Central memory CD8-positive, alpha-beta T cell (primary cell): Measurements from ENCODE around the gene RAB28.

Experiments used
- ATAC-seq: fragments of 150-1000 bp; cut with Tn5 transposase; replicated peaks from 2 replicates; pipeline ENCODE4 v1.10.0; 2022; ENCODE audit warnings: mild to moderate bottlenecking, moderate FRiP score, moderate number of reproducible peaks; ENCODE audit not compliant: poor library complexity, severe bottlenecking; ENCODE audit errors: extremely low read depth
- DNase-seq, 2 donors: peaks; one replicate each; pipeline ENCODE4 v3.0.0; 2021; ENCODE audit warnings: low spot score in 2 of 2
- H3K27ac Mint-ChIP-seq: one replicate; pipeline ENCODE4 v1.8.0; 2022; ENCODE audit warnings: low read depth, mild to moderate bottlenecking, moderate library complexity, mixed read lengths
- H3K27me3 Mint-ChIP-seq: one replicate; pipeline ENCODE4 v1.8.0; 2022; ENCODE audit warnings: mixed read lengths
- H3K36me3 Mint-ChIP-seq: one replicate; pipeline ENCODE4 v1.8.0; 2022; ENCODE audit warnings: mild to moderate bottlenecking, moderate library complexity, mixed read lengths; ENCODE audit not compliant: insufficient read depth
- H3K4me1 Mint-ChIP-seq: one replicate; pipeline ENCODE4 v1.8.0; 2022; ENCODE audit warnings: mixed read lengths
- H3K4me3 Mint-ChIP-seq: one replicate; pipeline ENCODE4 v1.8.0; 2022; ENCODE audit warnings: mild to moderate bottlenecking, moderate library complexity, mixed read lengths
- H3K9me3 Mint-ChIP-seq: one replicate; pipeline ENCODE4 v1.8.0; 2022; ENCODE audit warnings: mixed read lengths

RAB28 gene

GRCh38 chr4:13344216-13344615 is 139.9 kb downstream of the RAB28 start:
- H3K36me3 Mint-ChIP-seq: no peaks in the 10 kb centered on the region
- DNase-seq: no peak
- H3K4me3 Mint-ChIP-seq: no peak overlapping the region
- no peaks in the 10 kb centered on the region for H3K9me3 Mint-ChIP-seq
- H3K27ac Mint-ChIP-seq: no peak overlapping the region
- H3K4me1 Mint-ChIP-seq: no peaks in the 10 kb centered on the region
- H3K27me3 Mint-ChIP-seq: no peaks in the 10 kb centered on the region
- no peak for ATAC-seq

GRCh38 chr4:13340672-13341071 is 143.5 kb downstream of the RAB28 start:
- H3K27ac Mint-ChIP-seq: no peak overlapping the region
- no peaks in the 10 kb centered on the region for H3K36me3 Mint-ChIP-seq
- no peaks in the 10 kb centered on the region for H3K27me3 Mint-ChIP-seq
- H3K4me1 Mint-ChIP-seq: no peaks in the 10 kb centered on the region
- no peak overlapping the region for H3K4me3 Mint-ChIP-seq
- ATAC-seq (no peak), DNase-seq (no peak)
- peaks cover 5% of the 10 kb centered on the region for H3K9me3 Mint-ChIP-seq

GRCh38 chr4:13331827-13332226 is 152.3 kb downstream of the RAB28 start:
- H3K4me1 Mint-ChIP-seq: no peaks in the 10 kb centered on the region
- no peaks in the 10 kb centered on the region for H3K9me3 Mint-ChIP-seq
- no peak overlapping the region for H3K27ac Mint-ChIP-seq
- no peaks in the 10 kb centered on the region for H3K27me3 Mint-ChIP-seq
- H3K4me3 Mint-ChIP-seq: no peak overlapping the region
- DNase-seq (no peak), ATAC-seq (no peak)
- no peaks in the 10 kb centered on the region for H3K36me3 Mint-ChIP-seq

GRCh38 chr4:13329963-13330362 is 154.2 kb downstream of the RAB28 start:
- H3K9me3 Mint-ChIP-seq: no peaks in the 10 kb centered on the region
- H3K27me3 Mint-ChIP-seq: no peaks in the 10 kb centered on the region
- H3K4me1 Mint-ChIP-seq: no peaks in the 10 kb centered on the region

GRCh38 chr4:13329340-13329850 is 154.7 kb downstream of the RAB28 start:
- Mint-ChIP-seq H3K36me3 (no peaks in the 10 kb centered on the region), H3K27ac (no peak overlapping the region)
- DNase-seq: no peak

More at GRCh38 chr4:13329963-13330362, 154.2 kb downstream of the RAB28 start:
- no peak for DNase-seq
- ATAC-seq: no peak
- H3K27ac Mint-ChIP-seq: no peak overlapping the region
- H3K4me3 Mint-ChIP-seq: no peak overlapping the region
- no peaks in the 10 kb centered on the region for H3K36me3 Mint-ChIP-seq

GRCh38 chr4:13328591-13328990 is 155.5 kb downstream of the RAB28 start:
- H3K9me3 Mint-ChIP-seq: no peaks in the 10 kb centered on the region
- no peaks in the 10 kb centered on the region for H3K4me1 Mint-ChIP-seq
- no peaks in the 10 kb centered on the region for H3K27me3 Mint-ChIP-seq
- no peak overlapping the region for H3K4me3 Mint-ChIP-seq
- no peak overlapping the region for H3K27ac Mint-ChIP-seq
- no peak for ATAC-seq
- no peak for DNase-seq
- no peaks in the 10 kb centered on the region for H3K36me3 Mint-ChIP-seq

More at GRCh38 chr4:13329340-13329850, 154.7 kb downstream of the RAB28 start:
- ATAC-seq: no peak
- Mint-ChIP-seq H3K4me3 (no peak overlapping the region), H3K27me3 (no peaks in the 10 kb centered on the region), H3K9me3 (no peaks in the 10 kb centered on the region), H3K4me1 (no peaks in the 10 kb centered on the region)

GRCh38 chr4:13327991-13328390 is 156.1 kb downstream of the RAB28 start:
- no peak overlapping the region for H3K4me3 Mint-ChIP-seq
- no peak overlapping the region for H3K27ac Mint-ChIP-seq
- H3K4me1 Mint-ChIP-seq: no peaks in the 10 kb centered on the region
- H3K9me3 Mint-ChIP-seq: no peaks in the 10 kb centered on the region
- H3K36me3 Mint-ChIP-seq: no peaks in the 10 kb centered on the region
- DNase-seq (no peak), ATAC-seq (no peak)
- no peaks in the 10 kb centered on the region for H3K27me3 Mint-ChIP-seq

GRCh38 chr4:13325744-13326143 is 158.4 kb downstream of the RAB28 start:
- Mint-ChIP-seq H3K4me3 (no peak overlapping the region), H3K27ac (no peak overlapping the region), H3K27me3 (no peaks in the 10 kb centered on the region), H3K9me3 (no peaks in the 10 kb centered on the region), H3K4me1 (no peaks in the 10 kb centered on the region), H3K36me3 (peaks cover 2% of the 10 kb centered on the region)
- ATAC-seq: no peak
- DNase-seq: no peak

- Mint-ChIP-seq H3K27ac (no peak overlapping the region), H3K4me3 (no peak overlapping the region), H3K36me3 (peaks cover 2% of the 10 kb centered on the region), H3K27me3 (no peaks in the 10 kb centered on the region), H3K9me3 (no peaks in the 10 kb centered on the region), H3K4me1 (no peaks in the 10 kb centered on the region)
- ATAC-seq (no peak), DNase-seq (no peak)
These were observed 160.2 kb downstream of the RAB28 start for GRCh38 chr4:13323921-13324320.

GRCh38 chr4:13322681-13323101 is 161.4 kb downstream of the RAB28 start:
- no peaks in the 10 kb centered on the region for H3K9me3 Mint-ChIP-seq
- DNase-seq (no peak), ATAC-seq (no peak)
- H3K4me3 Mint-ChIP-seq: no peak overlapping the region
- peaks cover 2% of the 10 kb centered on the region for H3K36me3 Mint-ChIP-seq
- no peak overlapping the region for H3K27ac Mint-ChIP-seq
- no peaks in the 10 kb centered on the region for H3K4me1 Mint-ChIP-seq
- H3K27me3 Mint-ChIP-seq: no peaks in the 10 kb centered on the region
